ENCODE results near the gene SH3RF3. TPM values are rescaled to one million over a fixed set of nuclear protein-coding genes. Genes with fewer than 3 reads are reported as not detected.
A peak's percentile ranks its signal among the peaks of the same experiment; 100 is the strongest.

Gene SH3RF3
- total RNA-seq, 1 donor from 2014 or later = 1.7 TPM

DNA sequence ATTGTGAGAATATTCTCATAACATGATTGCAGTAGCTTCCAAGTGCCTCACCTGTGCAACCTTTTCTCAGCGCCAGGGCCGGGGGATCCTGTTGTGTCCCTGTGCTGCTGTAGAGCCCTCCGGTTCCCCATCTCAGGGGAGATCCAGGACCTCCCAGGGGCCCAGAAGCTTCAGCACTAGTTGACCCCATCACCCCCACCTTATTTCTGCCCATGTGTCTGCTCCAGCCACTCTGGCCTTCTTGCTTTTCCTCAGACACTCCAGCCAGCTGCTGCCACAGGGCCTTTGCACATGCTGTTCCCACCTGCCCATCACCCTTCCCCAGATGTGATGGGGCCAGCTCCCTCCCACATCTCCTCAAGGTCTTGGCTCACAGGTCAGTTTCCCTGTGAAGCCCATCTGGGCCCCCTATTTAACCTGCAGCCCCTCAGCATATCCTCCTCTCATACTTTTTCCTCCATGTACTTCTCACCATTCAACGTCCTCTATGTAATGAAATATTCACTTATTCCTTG is 258.3 kb downstream of the SH3RF3 start:
- peak; percentile 1 for DNase-seq
- Mint-ChIP-seq H3K27ac (ENCODE audit: unreplicated experiment) (no peak overlapping the region), H3K27me3 (ENCODE audit: unreplicated experiment) (peaks cover 7% of the 10 kb centered on the region), H3K4me3 (ENCODE audit: unreplicated experiment) (no peak overlapping the region), H3K36me3 (ENCODE audit: unreplicated experiment) (no peaks in the 10 kb centered on the region), H3K9me3 (ENCODE audit: unreplicated experiment) (peaks cover 2% of the 10 kb centered on the region), H3K4me1 (ENCODE audit: low read depth, unreplicated experiment) (peaks cover 8% of the 10 kb centered on the region)
- TF ChIP-seq, protein P1, sequence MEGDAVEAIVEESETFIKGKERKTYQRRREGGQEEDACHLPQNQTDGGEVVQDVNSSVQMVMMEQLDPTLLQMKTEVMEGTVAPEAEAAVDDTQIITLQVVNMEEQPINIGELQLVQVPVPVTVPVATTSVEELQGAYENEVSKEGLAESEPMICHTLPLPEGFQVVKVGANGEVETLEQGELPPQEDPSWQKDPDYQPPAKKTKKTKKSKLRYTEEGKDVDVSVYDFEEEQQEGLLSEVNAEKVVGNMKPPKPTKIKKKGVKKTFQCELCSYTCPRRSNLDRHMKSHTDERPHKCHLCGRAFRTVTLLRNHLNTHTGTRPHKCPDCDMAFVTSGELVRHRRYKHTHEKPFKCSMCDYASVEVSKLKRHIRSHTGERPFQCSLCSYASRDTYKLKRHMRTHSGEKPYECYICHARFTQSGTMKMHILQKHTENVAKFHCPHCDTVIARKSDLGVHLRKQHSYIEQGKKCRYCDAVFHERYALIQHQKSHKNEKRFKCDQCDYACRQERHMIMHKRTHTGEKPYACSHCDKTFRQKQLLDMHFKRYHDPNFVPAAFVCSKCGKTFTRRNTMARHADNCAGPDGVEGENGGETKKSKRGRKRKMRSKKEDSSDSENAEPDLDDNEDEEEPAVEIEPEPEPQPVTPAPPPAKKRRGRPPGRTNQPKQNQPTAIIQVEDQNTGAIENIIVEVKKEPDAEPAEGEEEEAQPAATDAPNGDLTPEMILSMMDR (IDR thresholded peaks at IDR 0.05; ENCODE audit: partially characterized antibody, unreplicated experiment) = no peak

GRCh38 chr2:109387778-109388469 is 258.9 kb downstream of the SH3RF3 start:
- Mint-ChIP-seq H3K36me3 (ENCODE audit: unreplicated experiment) (no peaks in the 10 kb centered on the region), H3K27me3 (ENCODE audit: unreplicated experiment) (peaks cover 4% of the 10 kb centered on the region), H3K27ac (ENCODE audit: unreplicated experiment) (no peak overlapping the region), H3K4me3 (ENCODE audit: unreplicated experiment) (no peak overlapping the region), H3K4me1 (ENCODE audit: low read depth, unreplicated experiment) (peaks cover 3% of the 10 kb centered on the region), H3K9me3 (ENCODE audit: unreplicated experiment) (peaks cover 2% of the 10 kb centered on the region)
- DNase-seq = peak; percentile 5
- TF ChIP-seq, protein P1 (IDR thresholded peaks at IDR 0.05; ENCODE audit: partially characterized antibody, unreplicated experiment) = no peak

GRCh38 chr2:109391243-109391642 is 262.2 kb downstream of the SH3RF3 start:
- Mint-ChIP-seq H3K9me3 (ENCODE audit: unreplicated experiment) (peaks cover 2% of the 10 kb centered on the region), H3K27me3 (ENCODE audit: unreplicated experiment) (peaks cover 3% of the 10 kb centered on the region), H3K36me3 (ENCODE audit: unreplicated experiment) (no peaks in the 10 kb centered on the region), H3K4me3 (ENCODE audit: unreplicated experiment) (no peak overlapping the region), H3K27ac (ENCODE audit: unreplicated experiment) (no peak overlapping the region), H3K4me1 (ENCODE audit: low read depth, unreplicated experiment) (peaks cover 3% of the 10 kb centered on the region)
- DNase-seq = no peak
- TF ChIP-seq, protein P1 (IDR thresholded peaks at IDR 0.05; ENCODE audit: partially characterized antibody, unreplicated experiment) = no peak

- Mint-ChIP-seq H3K27ac (ENCODE audit: unreplicated experiment) (no peak overlapping the region), H3K9me3 (ENCODE audit: unreplicated experiment) (peaks cover 2% of the 10 kb centered on the region), H3K4me1 (ENCODE audit: low read depth, unreplicated experiment) (peaks cover 5% of the 10 kb centered on the region), H3K4me3 (ENCODE audit: unreplicated experiment) (no peak overlapping the region), H3K27me3 (ENCODE audit: unreplicated experiment) (peaks cover 3% of the 10 kb centered on the region), H3K36me3 (ENCODE audit: unreplicated experiment) (no peaks in the 10 kb centered on the region)
- TF ChIP-seq, protein P1 (IDR thresholded peaks at IDR 0.05; ENCODE audit: partially characterized antibody, unreplicated experiment) = no peak
- no peak for DNase-seq
These were observed 263.1 kb downstream of the SH3RF3 start for GRCh38 chr2:109392140-109392539.

All from glutamatergic neuron (in vitro differentiated cells).